Lower leg skin (tissue), 4 donors: ENCODE data around the gene CBFA2T3. TPM values are rescaled to one million over a fixed set of nuclear protein-coding genes. Genes with fewer than 3 reads are reported as not detected.

Source experiments
- DNase-seq, 2 donors: peaks; one replicate each; pipeline ENCODE4 v3.0.0-alpha.2; 2019; ENCODE audit warnings: low spot score in 2 of 2
- H3K4me3 ChIP-seq: fragments of 200-600 bp; sonication (generic); 2 replicates; pipeline ENCODE4 v1.5.1; 2017; ENCODE audit warnings: mild to moderate bottlenecking, low read depth; ENCODE audit not compliant: poor library complexity, severe bottlenecking
- POLR2A ChIP-seq, 2 donors: fragments of 450-650 bp; IDR thresholded peaks; one replicate each; pipeline ENCODE4 v1.6.1; 2016 to 2017; ENCODE audit warnings: antibody characterized with exemption in 2 of 2, mild to moderate bottlenecking in 1 of 2, moderate library complexity in 1 of 2
- WGBS, 2 donors: methylation state at CpG; one replicate each; pipeline ENCODE4 v1.1.5; 2018; 5-methylcytosine and 5-hydroxymethylcytosine counted together
- intact Hi-C: fragments of 100-400 bp; cut with DNase I; formaldehyde crosslinking; loops from one replicate; pipeline ENCODE4 v1.15.0; 2023; ENCODE audit warnings: low total_unique reads
- total RNA-seq, 4 donors: library from RNA; depleted of rRNA; stranded (reverse); fragments of >200 nt; gene quantifications; one replicate each; pipeline ENCODE4 v1.1.0, GENCODE V29; 2016
- TF ChIP-seq, protein P1 (sequence below), 3 donors: fragments of 450-650 bp; IDR thresholded peaks; one replicate each; pipeline ENCODE4 v1.5.1; 2016; ENCODE audit warnings: antibody characterized with exemption in 3 of 3, mild to moderate bottlenecking in 3 of 3, moderate library complexity in 2 of 3

CBFA2T3 gene
- total RNA-seq, 4 donors from 2014 or later, result 0.93 to 4.4 (median 2.9) TPM

DNA sequence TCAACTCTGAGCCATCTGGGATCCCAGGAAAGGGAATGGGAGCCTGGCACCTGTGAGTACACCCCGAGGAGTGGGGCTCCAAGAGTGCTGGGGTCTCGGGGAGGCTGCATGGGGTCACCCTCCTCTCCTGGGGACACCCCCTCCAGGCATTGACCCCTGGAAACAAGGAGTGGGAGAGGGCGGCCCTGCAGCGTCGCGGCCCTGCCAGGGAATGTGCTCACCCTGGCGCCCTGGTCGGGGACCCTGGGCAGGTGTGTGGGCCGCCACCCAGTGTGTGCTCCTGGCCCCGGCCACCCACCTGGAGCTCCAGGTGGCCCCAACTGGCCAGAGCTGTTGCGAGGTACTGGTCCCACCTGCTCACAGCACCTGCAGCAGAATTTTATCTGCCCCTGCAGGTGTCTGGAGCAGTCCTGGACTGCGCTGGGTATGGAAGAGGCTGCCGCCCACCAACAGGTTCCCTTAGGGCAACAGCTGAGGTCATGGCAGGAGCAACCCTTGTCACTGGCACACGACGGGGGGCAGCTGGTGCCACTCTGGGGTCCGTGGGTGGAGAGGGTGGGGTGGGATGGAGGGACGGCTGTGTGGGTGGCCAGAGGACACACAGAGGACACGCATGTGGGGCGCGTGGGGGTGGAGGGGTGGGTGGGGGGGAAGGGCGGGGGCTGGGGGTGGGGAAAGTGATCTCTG lies 105.1 kb downstream of the CBFA2T3 start:
- no peak overlapping the region for H3K4me3 ChIP-seq
- TF ChIP-seq POLR2A (IDR thresholded peaks at IDR 0.05), result no peak
- TF ChIP-seq, protein P1, sequence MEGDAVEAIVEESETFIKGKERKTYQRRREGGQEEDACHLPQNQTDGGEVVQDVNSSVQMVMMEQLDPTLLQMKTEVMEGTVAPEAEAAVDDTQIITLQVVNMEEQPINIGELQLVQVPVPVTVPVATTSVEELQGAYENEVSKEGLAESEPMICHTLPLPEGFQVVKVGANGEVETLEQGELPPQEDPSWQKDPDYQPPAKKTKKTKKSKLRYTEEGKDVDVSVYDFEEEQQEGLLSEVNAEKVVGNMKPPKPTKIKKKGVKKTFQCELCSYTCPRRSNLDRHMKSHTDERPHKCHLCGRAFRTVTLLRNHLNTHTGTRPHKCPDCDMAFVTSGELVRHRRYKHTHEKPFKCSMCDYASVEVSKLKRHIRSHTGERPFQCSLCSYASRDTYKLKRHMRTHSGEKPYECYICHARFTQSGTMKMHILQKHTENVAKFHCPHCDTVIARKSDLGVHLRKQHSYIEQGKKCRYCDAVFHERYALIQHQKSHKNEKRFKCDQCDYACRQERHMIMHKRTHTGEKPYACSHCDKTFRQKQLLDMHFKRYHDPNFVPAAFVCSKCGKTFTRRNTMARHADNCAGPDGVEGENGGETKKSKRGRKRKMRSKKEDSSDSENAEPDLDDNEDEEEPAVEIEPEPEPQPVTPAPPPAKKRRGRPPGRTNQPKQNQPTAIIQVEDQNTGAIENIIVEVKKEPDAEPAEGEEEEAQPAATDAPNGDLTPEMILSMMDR (IDR thresholded peaks at IDR 0.05), result no peak
- intact Hi-C loops, result no loop called here
- DNase-seq, result no peak
- WGBS, 2 donors, result 72 to 77% methylated on average over 13 to 18 of the region's 21 CpGs

DNA sequence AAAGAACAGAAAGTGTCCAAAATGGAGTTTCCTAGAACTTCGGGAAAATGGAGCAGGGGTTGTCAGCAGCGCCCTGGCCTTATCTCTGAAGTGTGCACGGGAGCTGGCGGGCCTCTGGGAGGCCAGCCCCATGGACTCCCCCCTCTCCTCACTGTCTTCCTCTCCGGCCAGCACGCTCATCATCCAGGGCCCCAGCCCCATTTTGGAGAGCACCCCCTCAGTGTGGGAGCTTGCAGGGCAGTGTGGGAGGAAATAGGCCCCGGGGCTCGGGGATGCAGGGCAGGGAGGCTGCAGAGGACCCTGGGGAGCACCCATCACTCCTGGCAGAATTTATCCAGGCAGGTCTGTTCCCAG lies 105.7 kb downstream of the CBFA2T3 start:
- intact Hi-C loops, result no loop called here
- WGBS, 2 donors, result 45 to 57% methylated on average over 5 to 8 of the region's 8 CpGs
- no peak overlapping the region for H3K4me3 ChIP-seq
- no peak for DNase-seq
- TF ChIP-seq, protein P1 (IDR thresholded peaks at IDR 0.05), result no peak
- no peak for TF ChIP-seq POLR2A (IDR thresholded peaks at IDR 0.05)

DNA sequence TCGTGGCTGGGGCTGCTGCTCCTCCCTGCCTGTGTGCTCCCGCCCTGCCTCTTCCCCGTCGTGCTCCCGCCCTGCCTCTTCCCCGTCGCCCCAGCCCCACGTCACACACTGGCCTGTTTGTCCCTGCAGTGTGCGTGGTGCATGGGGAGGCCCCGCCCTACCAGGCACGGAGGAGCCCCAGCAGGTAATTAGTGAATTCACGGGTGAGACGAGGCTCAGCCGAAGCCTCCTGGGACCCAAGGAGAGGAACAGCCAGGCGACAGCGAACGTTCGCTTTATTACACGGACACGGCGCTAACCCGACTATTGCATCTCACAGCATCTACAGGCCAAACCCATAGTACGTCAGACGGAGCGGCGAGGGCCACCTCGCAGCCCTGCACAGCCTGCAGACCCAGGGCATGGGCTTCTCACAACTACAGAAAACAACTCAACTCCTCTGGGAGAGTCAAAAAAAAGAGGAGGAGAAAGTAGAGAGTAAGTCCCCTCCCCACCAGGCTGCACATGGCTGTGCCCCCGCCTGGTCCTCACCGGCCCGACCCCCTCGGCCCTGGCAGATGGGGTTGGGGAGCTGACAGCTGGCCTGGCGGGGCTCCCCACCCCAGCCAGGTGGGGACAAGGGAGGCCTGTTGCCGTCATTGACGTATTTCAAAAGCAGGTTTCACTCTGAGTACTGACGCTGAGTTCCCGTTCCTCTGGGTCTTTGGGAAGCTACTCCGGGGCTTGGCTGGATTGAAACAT lies 106.2 kb downstream of the CBFA2T3 start:
- DNase-seq, result no peak
- H3K4me3 ChIP-seq, result no peak overlapping the region
- TF ChIP-seq, protein P1 (IDR thresholded peaks at IDR 0.05), result no peak
- TF ChIP-seq POLR2A (IDR thresholded peaks at IDR 0.05), result no peak
- WGBS, 2 donors, result 41 to 49% methylated on average over 36 to 37 of the region's 37 CpGs
- intact Hi-C loops, result no loop called here

DNA sequence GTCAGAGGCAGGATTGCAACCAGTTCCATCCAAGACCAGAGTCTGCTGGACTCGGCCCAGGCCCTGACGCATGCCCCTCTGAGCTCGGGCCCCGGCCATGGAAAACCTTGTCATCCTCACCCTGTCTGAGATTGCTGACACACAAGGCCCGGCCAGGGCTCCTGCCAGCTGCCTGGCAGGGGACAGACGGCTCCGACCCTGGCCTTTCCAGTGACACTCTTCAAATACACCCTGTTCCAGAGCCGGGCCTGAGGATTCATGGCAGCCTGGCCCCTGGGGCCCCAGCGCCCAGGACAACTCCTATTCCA lies 107.4 kb downstream of the CBFA2T3 start:
- no peak for DNase-seq
- intact Hi-C loops, result no loop called here
- WGBS, 2 donors, result 84 to 92% methylated on average over 7 to 9 of the region's 9 CpGs
- no peak overlapping the region for H3K4me3 ChIP-seq
- TF ChIP-seq POLR2A (IDR thresholded peaks at IDR 0.05), result no peak
- TF ChIP-seq, protein P1 (IDR thresholded peaks at IDR 0.05), result no peak

DNA sequence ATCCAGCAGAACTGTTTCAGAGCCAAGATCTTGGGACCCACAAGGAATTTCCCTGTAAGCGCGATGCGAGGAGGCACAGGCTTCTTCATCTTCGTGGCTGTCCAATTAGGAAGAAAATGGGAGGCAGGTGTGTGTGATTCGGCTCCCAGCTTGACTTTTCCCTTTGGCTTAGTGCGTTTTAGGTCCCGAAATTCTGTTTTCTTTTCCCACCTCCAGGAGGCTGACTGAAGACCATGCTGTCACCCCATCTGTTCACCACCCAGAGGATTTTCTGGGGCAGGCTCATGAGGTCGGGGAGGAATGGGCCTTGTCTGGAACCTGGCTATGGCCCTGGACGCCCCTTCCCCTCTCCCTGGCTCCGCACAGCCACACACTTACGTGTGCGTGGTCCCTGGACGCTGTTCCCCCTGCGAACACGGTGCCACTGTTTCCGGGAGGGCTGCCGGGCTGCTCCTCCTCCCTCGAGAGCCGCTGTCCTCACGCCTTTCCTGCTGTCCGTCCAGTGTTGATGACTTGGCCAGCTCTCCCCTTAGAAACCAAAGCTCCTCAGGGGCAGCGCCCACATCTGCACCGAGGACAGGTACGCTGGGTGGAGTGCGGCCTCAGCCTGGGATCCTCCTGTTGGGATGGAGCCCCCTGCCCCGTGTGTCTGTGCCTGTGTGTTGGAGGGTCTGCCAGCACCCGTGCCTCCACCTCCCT lies 107.9 kb downstream of the CBFA2T3 start:
- WGBS, 2 donors, result 78 to 89% methylated on average over 24 to 25 of the region's 27 CpGs
- H3K4me3 ChIP-seq, result no peak overlapping the region
- TF ChIP-seq, protein P1 (IDR thresholded peaks at IDR 0.05), result no peak
- TF ChIP-seq POLR2A (IDR thresholded peaks at IDR 0.05), result no peak
- intact Hi-C loops, result no loop called here
- no peak for DNase-seq
